Peyer's patch (tissue), 4 donors: ENCODE data around the gene NBL1.

ENCODE experiments used
- CTCF ChIP-seq, 6 experiments: fragments of 450-650 bp in 4 of 6; fragments of 200-600 bp in 2 of 6; sonication (generic) in 1 of 6; IDR thresholded peaks; one replicate each; pipeline ENCODE4 v1.5.1; 2017 to 2019; ENCODE audit warnings: antibody characterized with exemption in 6 of 6, mild to moderate bottlenecking in 3 of 6, moderate library complexity in 1 of 6
- POLR2A ChIP-seq, 2 donors: fragments of 450-650 bp; IDR thresholded peaks; one replicate each; pipeline ENCODE4 v1.5.1; 2017; ENCODE audit warnings: antibody characterized with exemption in 2 of 2, mild to moderate bottlenecking in 2 of 2, moderate library complexity in 2 of 2

GRCh38 chr1:19682901-19683300 lies 38.8 kb downstream of the NBL1 start:
- TF ChIP-seq CTCF (IDR thresholded peaks at IDR 0.05) (no peak), POLR2A (IDR thresholded peaks at IDR 0.05) (no peak)
